Occipital lobe (tissue), 2 donors: ENCODE data around the gene SAT2. TPM values are rescaled to one million over a fixed set of nuclear protein-coding genes. Genes with fewer than 3 reads are reported as not detected.

Experiments
- DNase-seq: peaks from one replicate; lab custom pipeline; 2025; lab: John Stamatoyannopoulos, UW
- total RNA-seq: library from RNA; depleted of rRNA; stranded (reverse); fragments of >200 nt; gene quantifications from one replicate; pipeline ENCODE4 v1.2.3, GENCODE V29; 2014

SAT2 gene
- total RNA-seq, 1 donor from 2014 or later, result 32.8 TPM

GRCh38 chr17:7592422-7593021 is 35.1 kb downstream of the SAT2 start:
- DNase-seq, result no peak

GRCh38 chr17:7591596-7591995 is 36.0 kb downstream of the SAT2 start:
- DNase-seq, result no peak

- DNase-seq, result no peak
These were observed 36.9 kb downstream of the SAT2 start for GRCh38 chr17:7590743-7591142.

- no peak for DNase-seq
These were observed 37.5 kb downstream of the SAT2 start, which contains the start of gene SOX15 for GRCh38 chr17:7589891-7590691. Gene SOX15 (minus strand): TSS chr17:7590094. CDS start chr17:7589676, 418 bp downstream.

GRCh38 chr17:7589204-7589868 is 38.3 kb downstream of the SAT2 start:
- peak; percentile 76 for DNase-seq

- no peak for DNase-seq
These were observed 38.9 kb downstream of the SAT2 start for GRCh38 chr17:7588553-7589203.

- DNase-seq, result no peak
These were observed 40.0 kb downstream of the SAT2 start for GRCh38 chr17:7587420-7588151.

- no peak for DNase-seq
These were observed 40.8 kb downstream of the SAT2 start for GRCh38 chr17:7586673-7587419.

- DNase-seq, result peak; percentile 93
These were observed 44.1 kb downstream of the SAT2 start, which contains the start of gene MPDU1 for GRCh38 chr17:7583253-7584109. Gene MPDU1 (plus strand): TSS chr17:7583852. CDS start chr17:7583863, 11 bp downstream.

GRCh38 chr17:7582396-7583252 is 45.0 kb downstream of the SAT2 start:
- DNase-seq, result no peak

GRCh38 chr17:7580604-7581575 is 46.7 kb downstream of the SAT2 start:
- no peak for DNase-seq

GRCh38 chr17:7579834-7580603 is 47.6 kb downstream of the SAT2 start:
- no peak for DNase-seq

- no peak for DNase-seq
These were observed 48.4 kb downstream of the SAT2 start, which contains the start of gene CD68 for GRCh38 chr17:7579001-7579833. Gene CD68 (plus strand): TSS chr17:7579638. CDS start chr17:7579678, 40 bp downstream.

- no peak for DNase-seq
These were observed 50.1 kb downstream of the SAT2 start for GRCh38 chr17:7577327-7578199.
